AG04449 (cell line): Measurements from ENCODE around the gene KIF1B.
A peak's percentile ranks its signal among the peaks of the same experiment; 100 is the strongest.

ENCODE experiments used
- CTCF ChIA-PET: fragments of 350-600 bp; formaldehyde crosslinking; extraction: SDS; loops from one replicate; lab custom pipeline; 2021; ENCODE audit warnings: antibody characterized with exemption; lab: Yijun Ruan, JAX
- POLR2A ChIA-PET: fragments of 400-600, 350-600 bp; formaldehyde crosslinking; extraction: SDS; loops from one replicate; lab custom pipeline; 2020; ENCODE audit warnings: antibody characterized with exemption, inconsistent platforms; lab: Yijun Ruan, JAX
- DNase-seq: peaks from one replicate; pipeline ENCODE4 v3.0.0-alpha.2; 2010; ENCODE audit warnings: low read depth, low spot score
- H3K4me3 ChIP-seq: 2 replicates; pipeline ENCODE4 v1.5.1; 2011; ENCODE audit warnings: low read depth, mild to moderate bottlenecking, control low read depth, low read length
- TF ChIP-seq, protein P1 (sequence below): IDR thresholded peaks from one replicate; pipeline ENCODE4 v1.5.1; 2011; ENCODE audit warnings: mild to moderate bottlenecking, moderate library complexity, low read length, control low read depth, inconsistent platforms; ENCODE audit not compliant: insufficient read depth; ENCODE audit errors: missing control alignments

The KIF1B gene, protein sequence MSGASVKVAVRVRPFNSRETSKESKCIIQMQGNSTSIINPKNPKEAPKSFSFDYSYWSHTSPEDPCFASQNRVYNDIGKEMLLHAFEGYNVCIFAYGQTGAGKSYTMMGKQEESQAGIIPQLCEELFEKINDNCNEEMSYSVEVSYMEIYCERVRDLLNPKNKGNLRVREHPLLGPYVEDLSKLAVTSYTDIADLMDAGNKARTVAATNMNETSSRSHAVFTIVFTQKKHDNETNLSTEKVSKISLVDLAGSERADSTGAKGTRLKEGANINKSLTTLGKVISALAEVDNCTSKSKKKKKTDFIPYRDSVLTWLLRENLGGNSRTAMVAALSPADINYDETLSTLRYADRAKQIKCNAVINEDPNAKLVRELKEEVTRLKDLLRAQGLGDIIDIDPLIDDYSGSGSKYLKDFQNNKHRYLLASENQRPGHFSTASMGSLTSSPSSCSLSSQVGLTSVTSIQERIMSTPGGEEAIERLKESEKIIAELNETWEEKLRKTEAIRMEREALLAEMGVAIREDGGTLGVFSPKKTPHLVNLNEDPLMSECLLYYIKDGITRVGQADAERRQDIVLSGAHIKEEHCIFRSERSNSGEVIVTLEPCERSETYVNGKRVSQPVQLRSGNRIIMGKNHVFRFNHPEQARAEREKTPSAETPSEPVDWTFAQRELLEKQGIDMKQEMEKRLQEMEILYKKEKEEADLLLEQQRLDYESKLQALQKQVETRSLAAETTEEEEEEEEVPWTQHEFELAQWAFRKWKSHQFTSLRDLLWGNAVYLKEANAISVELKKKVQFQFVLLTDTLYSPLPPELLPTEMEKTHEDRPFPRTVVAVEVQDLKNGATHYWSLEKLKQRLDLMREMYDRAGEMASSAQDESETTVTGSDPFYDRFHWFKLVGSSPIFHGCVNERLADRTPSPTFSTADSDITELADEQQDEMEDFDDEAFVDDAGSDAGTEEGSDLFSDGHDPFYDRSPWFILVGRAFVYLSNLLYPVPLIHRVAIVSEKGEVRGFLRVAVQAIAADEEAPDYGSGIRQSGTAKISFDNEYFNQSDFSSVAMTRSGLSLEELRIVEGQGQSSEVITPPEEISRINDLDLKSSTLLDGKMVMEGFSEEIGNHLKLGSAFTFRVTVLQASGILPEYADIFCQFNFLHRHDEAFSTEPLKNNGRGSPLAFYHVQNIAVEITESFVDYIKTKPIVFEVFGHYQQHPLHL (N-terminal part only)

DNA sequence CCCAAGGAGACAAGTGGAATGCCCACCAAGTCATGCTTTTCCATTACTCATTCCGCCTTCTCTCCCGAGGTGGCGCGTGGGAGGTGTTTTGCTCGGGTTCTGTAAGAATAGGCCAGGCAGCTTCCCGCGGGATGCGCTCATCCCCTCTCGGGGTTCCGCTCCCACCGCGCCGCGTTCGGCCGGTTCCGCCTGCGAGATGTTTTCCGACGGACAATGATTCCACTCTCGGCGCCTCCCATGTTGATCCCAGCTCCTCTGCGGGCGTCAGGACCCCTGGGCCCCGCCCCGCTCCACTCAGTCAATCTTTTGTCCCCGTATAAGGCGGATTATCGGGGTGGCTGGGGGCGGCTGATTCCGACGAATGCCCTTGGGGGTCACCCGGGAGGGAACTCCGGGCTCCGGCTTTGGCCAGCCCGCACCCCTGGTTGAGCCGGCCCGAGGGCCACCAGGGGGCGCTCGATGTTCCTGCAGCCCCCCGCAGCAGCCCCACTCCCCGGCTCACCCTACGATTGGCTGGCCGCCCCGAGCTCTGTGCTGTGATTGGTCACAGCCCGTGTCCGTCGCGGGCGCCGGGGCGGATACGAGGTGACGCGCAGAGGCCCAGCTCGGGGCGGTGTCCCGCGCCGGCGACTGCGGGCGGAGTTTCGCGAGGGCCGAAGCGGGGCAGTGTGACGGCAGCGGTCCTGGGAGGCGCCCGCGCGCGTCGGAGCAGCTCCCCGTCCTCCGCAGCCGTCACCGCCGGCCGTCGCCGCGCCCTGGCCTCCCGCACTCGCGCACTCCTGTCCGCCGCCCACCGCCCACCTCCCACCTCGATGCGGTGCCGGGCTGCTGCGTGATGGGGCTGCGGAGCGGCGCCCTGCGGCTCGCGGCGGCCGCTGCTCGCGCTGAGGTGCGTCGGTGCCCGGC lies at the start of gene KIF1B:
Gene KIF1B (plus strand): TSS at position 666 of the 906 bp plus-strand sequence. CDS start 21,759 bp downstream, outside the sequence.
- H3K4me3 ChIP-seq: peak within 1 kb of the TSS; percentile 97
- TF ChIP-seq, protein P1, sequence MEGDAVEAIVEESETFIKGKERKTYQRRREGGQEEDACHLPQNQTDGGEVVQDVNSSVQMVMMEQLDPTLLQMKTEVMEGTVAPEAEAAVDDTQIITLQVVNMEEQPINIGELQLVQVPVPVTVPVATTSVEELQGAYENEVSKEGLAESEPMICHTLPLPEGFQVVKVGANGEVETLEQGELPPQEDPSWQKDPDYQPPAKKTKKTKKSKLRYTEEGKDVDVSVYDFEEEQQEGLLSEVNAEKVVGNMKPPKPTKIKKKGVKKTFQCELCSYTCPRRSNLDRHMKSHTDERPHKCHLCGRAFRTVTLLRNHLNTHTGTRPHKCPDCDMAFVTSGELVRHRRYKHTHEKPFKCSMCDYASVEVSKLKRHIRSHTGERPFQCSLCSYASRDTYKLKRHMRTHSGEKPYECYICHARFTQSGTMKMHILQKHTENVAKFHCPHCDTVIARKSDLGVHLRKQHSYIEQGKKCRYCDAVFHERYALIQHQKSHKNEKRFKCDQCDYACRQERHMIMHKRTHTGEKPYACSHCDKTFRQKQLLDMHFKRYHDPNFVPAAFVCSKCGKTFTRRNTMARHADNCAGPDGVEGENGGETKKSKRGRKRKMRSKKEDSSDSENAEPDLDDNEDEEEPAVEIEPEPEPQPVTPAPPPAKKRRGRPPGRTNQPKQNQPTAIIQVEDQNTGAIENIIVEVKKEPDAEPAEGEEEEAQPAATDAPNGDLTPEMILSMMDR: peak; percentile 95
- DNase-seq: peak; percentile 76
- POLR2A ChIA-PET: interaction anchor here (0.6 to 1.6 kb wide), 16 partner anchors 8 to 267 kb away, joined by 3 to 10 read pairs (median 4); partner anchors contain the start of genes CENPS, LZIC and NMNAT1
- CTCF ChIA-PET: interaction anchor here (0.6 to 3.2 kb wide), 70 partner anchors 9 to 269 kb away, joined by 3 to 64 read pairs (median 4); partner anchors contain the start of genes CENPS and NMNAT1

DNA sequence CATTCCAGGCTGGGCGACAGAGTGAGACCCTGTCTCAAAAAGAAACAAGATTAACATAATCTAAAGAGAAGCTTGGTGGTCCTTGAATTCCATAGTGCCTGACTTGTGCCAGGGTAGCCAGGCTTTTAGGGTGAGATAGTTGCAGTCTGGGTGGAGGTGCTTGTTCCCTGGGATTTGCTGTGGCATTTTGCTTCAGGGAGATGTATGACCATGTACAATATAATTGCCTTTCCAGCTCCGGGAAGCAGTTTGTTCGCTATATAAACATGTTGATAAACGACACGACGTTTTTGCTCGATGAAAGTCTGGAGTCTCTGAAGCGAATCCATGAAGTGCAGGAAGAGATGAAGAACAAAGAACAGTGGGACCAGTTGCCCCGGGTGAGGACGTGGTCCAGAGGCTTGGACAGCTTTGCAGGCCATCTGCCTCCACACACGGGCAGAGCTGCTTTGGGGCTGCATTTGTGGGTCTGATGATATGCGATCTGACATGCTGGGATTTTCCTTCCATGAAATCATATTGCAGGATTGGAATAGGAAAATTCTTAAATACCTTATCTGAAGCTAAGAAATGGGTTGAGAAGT lies 49.4 kb upstream of the KIF1B start:
- POLR2A ChIA-PET: no interaction called here
- TF ChIP-seq, protein P1: no peak
- no peak overlapping the region for H3K4me3 ChIP-seq
- CTCF ChIA-PET: interaction anchor here (1.1 to 1.3 kb wide), 3 partner anchors 9 to 49 kb away, joined by 3 to 4 read pairs (median 3); no protein-coding TSS in a partner anchor
- no peak for DNase-seq

DNA sequence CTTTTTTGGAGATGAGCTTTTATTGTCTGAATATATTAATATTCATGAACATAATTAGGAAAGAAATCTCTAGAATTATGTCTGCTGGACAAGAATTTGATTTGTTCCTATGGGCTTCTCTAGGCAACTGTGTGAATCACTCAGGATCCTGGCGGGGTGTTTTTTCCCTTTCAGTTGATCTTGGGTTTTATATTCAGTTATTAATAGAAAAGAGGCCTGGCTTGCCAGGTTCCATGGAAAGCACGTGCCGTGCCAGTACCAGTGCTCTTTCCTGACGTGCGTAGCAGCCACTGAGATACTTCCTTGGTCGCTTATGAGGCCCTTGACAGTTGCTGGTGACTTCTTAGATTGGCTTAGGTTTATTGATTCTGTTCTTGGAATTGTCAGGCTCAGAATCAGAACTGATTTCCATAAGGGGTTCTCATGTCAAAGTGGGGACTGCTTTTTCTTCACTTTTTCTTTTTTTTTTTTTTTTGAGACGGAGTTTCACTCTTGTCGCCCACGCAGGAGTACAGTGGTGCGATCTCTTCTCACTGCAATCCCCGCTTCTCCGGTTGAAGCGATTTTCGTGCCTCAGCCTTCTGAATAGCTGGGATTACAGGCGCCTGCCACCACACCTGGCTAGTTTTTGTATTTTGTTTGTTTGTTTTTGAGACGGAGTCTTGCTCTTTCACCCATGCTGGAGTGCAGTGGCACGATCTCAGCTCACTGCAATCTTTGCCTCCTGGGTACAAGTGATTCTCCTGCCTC lies 48.7 kb upstream of the KIF1B start:
- CTCF ChIA-PET: interaction anchor here (1.2 to 6.2 kb wide), 2 partner anchors 9 to 48 kb away, joined by 3 to 30 read pairs; no protein-coding TSS in a partner anchor
- TF ChIP-seq, protein P1: no peak
- POLR2A ChIA-PET: no interaction called here
- no peak for DNase-seq
- no peak overlapping the region for H3K4me3 ChIP-seq

DNA sequence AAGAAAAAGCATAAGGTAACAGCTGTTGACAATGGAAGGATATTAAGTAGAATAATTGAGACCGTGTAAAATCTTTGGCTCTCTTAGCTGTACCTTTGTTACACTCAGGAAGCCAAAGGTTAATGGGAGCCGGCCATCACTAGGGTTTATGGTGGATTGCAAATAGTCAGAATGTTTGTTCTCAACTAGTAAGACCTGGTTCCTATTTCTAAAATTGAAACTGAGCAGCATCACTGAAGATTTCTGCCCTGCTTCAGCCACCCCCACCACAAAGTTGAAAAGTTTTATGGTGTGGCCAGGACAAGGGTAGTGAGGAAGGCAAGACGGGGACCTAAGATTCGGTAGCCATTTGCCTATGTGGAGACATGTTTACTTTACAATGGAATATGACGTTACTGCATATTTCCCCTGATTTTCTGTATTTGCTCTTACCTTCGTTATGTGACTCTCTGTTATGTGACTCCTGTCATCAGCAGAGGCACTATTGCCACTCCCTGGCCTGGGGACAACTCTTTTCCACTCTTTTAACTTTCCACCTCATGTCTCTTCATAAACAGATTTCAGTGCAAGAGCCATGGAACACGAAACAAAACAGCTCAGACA lies 41.4 kb upstream of the KIF1B start:
- H3K4me3 ChIP-seq: no peak overlapping the region
- CTCF ChIA-PET: interaction anchor here (1.1 to 1.5 kb wide), 2 partner anchors 9 to 18 kb away, joined by 3 to 4 read pairs; no protein-coding TSS in a partner anchor
- POLR2A ChIA-PET: interaction anchor here (0.7 kb wide), 1 partner anchor 67 kb away, joined by 3 read pairs; no protein-coding TSS in a partner anchor
- TF ChIP-seq, protein P1: no peak
- no peak for DNase-seq
